ENCODE data around the gene ZNF236. TPM values are rescaled to one million over a fixed set of nuclear protein-coding genes. Genes with fewer than 3 reads are reported as not detected.

Gene ZNF236
- total and polyA plus RNA-seq, 2 donors (not counting 3 experiments of a cell fraction or from before 2014, with no cell fraction given): 4.5 to 14.7 TPM

DNA sequence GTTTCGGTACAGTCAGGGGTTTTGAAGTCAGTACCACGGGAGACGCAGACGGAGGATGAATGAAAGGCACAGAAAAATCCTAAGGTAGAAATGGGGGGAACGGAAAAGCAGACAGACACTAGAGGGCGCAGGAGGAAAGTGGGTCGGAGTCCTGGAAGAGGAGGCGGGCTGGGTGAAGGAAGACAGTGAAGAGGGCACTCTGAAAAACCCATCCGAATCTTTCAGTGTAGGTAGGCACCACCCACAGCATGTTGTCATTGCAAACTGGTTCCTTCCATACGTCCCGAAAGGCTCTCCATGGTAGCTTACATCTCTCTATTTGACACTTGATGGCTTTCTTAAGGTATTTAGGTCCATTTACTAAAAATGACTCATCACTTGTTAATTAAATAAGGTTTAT is 18.5 kb upstream of the ZNF236 start:
- peak overlapping the region; percentile 86 for H3K4me2 ChIP-seq (ENCODE audit: insufficient read depth, low read length)
- no peak overlapping the region for H3K27ac ChIP-seq (ENCODE audit: insufficient read depth, low read depth, low read length)
- H3K36me3 ChIP-seq (ENCODE audit: control insufficient read depth in 2 of 2, extremely low read depth in 1 of 2, insufficient read depth in 2 of 2, low read length in 2 of 2): no peaks in the 10 kb centered on the region
- intact Hi-C loops (cut with micrococcal nuclease) (loop anchor here (2.0 to 10.0 kb wide), 3 partner anchors 58 to 411 kb away; no protein-coding TSS in a partner anchor), dilution Hi-C loops (cut with MboI; ENCODE audit: extremely low pct_ligation_motif_present, low sequenced_read_pairs) (no loop called here)
- no peaks in the 10 kb centered on the region for H3K27me3 ChIP-seq (ENCODE audit: control insufficient read depth in 2 of 2, insufficient read depth in 2 of 2, low read length in 2 of 2)
- H2AFZ ChIP-seq (ENCODE audit: low read depth, low read length): peak overlapping the region; percentile 82
- BruUV-seq (replicated peaks): no TSS peak
- H3K4me3 ChIP-seq (replicated peaks in 1 of 3; ENCODE audit: insufficient read depth in 1 of 3, low read depth in 1 of 3, low read length in 3 of 3): peak overlapping the region in 1 of 3 experiments; percentile 40
- peaks cover 9% of the 10 kb centered on the region for H3K4me1 ChIP-seq (ENCODE audit: control insufficient read depth, extremely low read depth, insufficient read depth, low read length)
- DNase-seq (ENCODE audit: low read depth, low spot score) (peak; percentile 63), FAIRE-seq (peak; percentile 81)
- TF ChIP-seq, protein P1, sequence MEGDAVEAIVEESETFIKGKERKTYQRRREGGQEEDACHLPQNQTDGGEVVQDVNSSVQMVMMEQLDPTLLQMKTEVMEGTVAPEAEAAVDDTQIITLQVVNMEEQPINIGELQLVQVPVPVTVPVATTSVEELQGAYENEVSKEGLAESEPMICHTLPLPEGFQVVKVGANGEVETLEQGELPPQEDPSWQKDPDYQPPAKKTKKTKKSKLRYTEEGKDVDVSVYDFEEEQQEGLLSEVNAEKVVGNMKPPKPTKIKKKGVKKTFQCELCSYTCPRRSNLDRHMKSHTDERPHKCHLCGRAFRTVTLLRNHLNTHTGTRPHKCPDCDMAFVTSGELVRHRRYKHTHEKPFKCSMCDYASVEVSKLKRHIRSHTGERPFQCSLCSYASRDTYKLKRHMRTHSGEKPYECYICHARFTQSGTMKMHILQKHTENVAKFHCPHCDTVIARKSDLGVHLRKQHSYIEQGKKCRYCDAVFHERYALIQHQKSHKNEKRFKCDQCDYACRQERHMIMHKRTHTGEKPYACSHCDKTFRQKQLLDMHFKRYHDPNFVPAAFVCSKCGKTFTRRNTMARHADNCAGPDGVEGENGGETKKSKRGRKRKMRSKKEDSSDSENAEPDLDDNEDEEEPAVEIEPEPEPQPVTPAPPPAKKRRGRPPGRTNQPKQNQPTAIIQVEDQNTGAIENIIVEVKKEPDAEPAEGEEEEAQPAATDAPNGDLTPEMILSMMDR (IDR thresholded peaks at IDR 0.05; ENCODE audit: extremely low read depth in 1 of 2, insufficient read depth in 1 of 2, low read depth in 1 of 2, low read length in 2 of 2): peak; percentile 82 to 85
- no peak for TF ChIP-seq MYC (IDR thresholded peaks at IDR 0.05; ENCODE audit: low read depth, low read length)
- H3K79me2 ChIP-seq (ENCODE audit: control insufficient read depth, insufficient read depth, low read length): no peaks in the 10 kb centered on the region
- ChIA-PET POLR2A (no interaction called here), CTCF (interaction anchor here (0.7 to 5.4 kb wide), 38 partner anchors 8 to 408 kb away, joined by 3 to 140 read pairs (median 5); partner anchors contain the start of gene ZNF236)
- no peak overlapping the region for H3K9ac ChIP-seq (replicated peaks; ENCODE audit: extremely low read depth, insufficient read depth, low read length)
- H3K9me3 ChIP-seq (replicated peaks; ENCODE audit: control insufficient read depth, insufficient read depth, low read length): no peaks in the 10 kb centered on the region
- no peaks in the 10 kb centered on the region for H4K20me1 ChIP-seq (replicated peaks; ENCODE audit: control insufficient read depth, extremely low read depth, insufficient read depth, low read length)
- H3K9me1 ChIP-seq (replicated peaks; ENCODE audit: control insufficient read depth, extremely low read depth, insufficient read depth, low read length): no peaks in the 10 kb centered on the region

DNA sequence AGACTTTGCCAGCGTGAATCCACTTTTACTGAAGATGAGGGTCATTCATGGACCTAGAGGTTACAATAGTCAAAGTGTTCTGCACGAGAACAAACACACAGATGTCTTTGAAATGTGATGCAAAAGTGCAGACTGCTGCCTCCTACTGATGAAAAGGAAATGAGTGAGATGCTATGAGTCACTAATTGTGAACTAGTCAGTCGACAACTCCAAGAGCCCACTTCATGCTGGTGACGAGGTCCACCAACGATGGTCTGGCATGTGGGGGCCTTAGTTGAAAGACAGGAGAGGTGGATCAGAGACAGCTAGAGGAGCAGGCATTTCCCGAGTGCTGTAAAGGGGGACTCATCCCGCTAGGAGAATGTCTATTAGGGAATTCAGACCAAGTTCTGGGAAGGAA is 17.1 kb upstream of the ZNF236 start:
- Histone ChIP-seq H3K4me1 (ENCODE audit: control insufficient read depth, extremely low read depth, insufficient read depth, low read length) (peaks cover 9% of the 10 kb centered on the region), H3K27ac (ENCODE audit: insufficient read depth, low read depth, low read length) (no peak overlapping the region), H3K27me3 (ENCODE audit: control insufficient read depth in 2 of 2, insufficient read depth in 2 of 2, low read length in 2 of 2) (no peaks in the 10 kb centered on the region), H3K9me3 (replicated peaks; ENCODE audit: control insufficient read depth, insufficient read depth, low read length) (no peaks in the 10 kb centered on the region), H3K4me3 (replicated peaks in 1 of 3; ENCODE audit: insufficient read depth in 1 of 3, low read depth in 1 of 3, low read length in 3 of 3) (no peak overlapping the region), H3K79me2 (ENCODE audit: control insufficient read depth, insufficient read depth, low read length) (no peaks in the 10 kb centered on the region), H3K9ac (replicated peaks; ENCODE audit: extremely low read depth, insufficient read depth, low read length) (no peak overlapping the region), H4K20me1 (replicated peaks; ENCODE audit: control insufficient read depth, extremely low read depth, insufficient read depth, low read length) (no peaks in the 10 kb centered on the region), H3K36me3 (ENCODE audit: control insufficient read depth in 2 of 2, extremely low read depth in 1 of 2, insufficient read depth in 2 of 2, low read length in 2 of 2) (no peaks in the 10 kb centered on the region), H3K9me1 (replicated peaks; ENCODE audit: control insufficient read depth, extremely low read depth, insufficient read depth, low read length) (no peaks in the 10 kb centered on the region), H3K4me2 (ENCODE audit: insufficient read depth, low read length) (no peak overlapping the region), H2AFZ (ENCODE audit: low read depth, low read length) (no peak overlapping the region)
- peak; percentile 64 for FAIRE-seq
- DNase-seq (ENCODE audit: low read depth, low spot score): peak; percentile 50
- POLR2A ChIA-PET: no interaction called here
- no peak for TF ChIP-seq MYC (IDR thresholded peaks at IDR 0.05; ENCODE audit: low read depth, low read length)
- TF ChIP-seq, protein P2, sequence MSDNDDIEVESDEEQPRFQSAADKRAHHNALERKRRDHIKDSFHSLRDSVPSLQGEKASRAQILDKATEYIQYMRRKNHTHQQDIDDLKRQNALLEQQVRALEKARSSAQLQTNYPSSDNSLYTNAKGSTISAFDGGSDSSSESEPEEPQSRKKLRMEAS (IDR thresholded peaks at IDR 0.05; ENCODE audit: insufficient read depth, insufficient read length): no peak
- no peak for TF ChIP-seq POLR2AphosphoS5 (IDR thresholded peaks at IDR 0.05; ENCODE audit: insufficient read depth, low read depth, low read length)
- TF ChIP-seq, protein P1 (IDR thresholded peaks at IDR 0.05; ENCODE audit: extremely low read depth in 1 of 2, insufficient read depth in 1 of 2, low read depth in 1 of 2, low read length in 2 of 2): peak; percentile 20
- TF ChIP-seq POLR2A (IDR thresholded peaks at IDR 0.05; ENCODE audit: low read depth, low read length): no peak
- TF ChIP-seq FOS (IDR thresholded peaks at IDR 0.05; ENCODE audit: borderline replicate concordance, insufficient read depth, low read length): peak; percentile 77
- TF ChIP-seq JUN (IDR thresholded peaks at IDR 0.05; ENCODE audit: borderline replicate concordance, insufficient read depth, insufficient read length, low read depth): peak; percentile 70
- CTCF ChIA-PET: interaction anchor here (0.8 kb wide), 1 partner anchor 15 kb away, joined by 3 read pairs; no protein-coding TSS in a partner anchor
- dilution Hi-C loops (cut with MboI; ENCODE audit: extremely low pct_ligation_motif_present, low sequenced_read_pairs): no loop called here
- intact Hi-C loops (cut with micrococcal nuclease): loop anchor here (1.0 to 10.0 kb wide), 2 partner anchors 17 to 410 kb away; partner anchors contain the start of gene ZNF236
- BruUV-seq (replicated peaks): no TSS peak

All from endothelial cell of umbilical vein (primary cell).